Measurements from ENCODE around the gene ADCY9.

Gene ADCY9

DNA sequence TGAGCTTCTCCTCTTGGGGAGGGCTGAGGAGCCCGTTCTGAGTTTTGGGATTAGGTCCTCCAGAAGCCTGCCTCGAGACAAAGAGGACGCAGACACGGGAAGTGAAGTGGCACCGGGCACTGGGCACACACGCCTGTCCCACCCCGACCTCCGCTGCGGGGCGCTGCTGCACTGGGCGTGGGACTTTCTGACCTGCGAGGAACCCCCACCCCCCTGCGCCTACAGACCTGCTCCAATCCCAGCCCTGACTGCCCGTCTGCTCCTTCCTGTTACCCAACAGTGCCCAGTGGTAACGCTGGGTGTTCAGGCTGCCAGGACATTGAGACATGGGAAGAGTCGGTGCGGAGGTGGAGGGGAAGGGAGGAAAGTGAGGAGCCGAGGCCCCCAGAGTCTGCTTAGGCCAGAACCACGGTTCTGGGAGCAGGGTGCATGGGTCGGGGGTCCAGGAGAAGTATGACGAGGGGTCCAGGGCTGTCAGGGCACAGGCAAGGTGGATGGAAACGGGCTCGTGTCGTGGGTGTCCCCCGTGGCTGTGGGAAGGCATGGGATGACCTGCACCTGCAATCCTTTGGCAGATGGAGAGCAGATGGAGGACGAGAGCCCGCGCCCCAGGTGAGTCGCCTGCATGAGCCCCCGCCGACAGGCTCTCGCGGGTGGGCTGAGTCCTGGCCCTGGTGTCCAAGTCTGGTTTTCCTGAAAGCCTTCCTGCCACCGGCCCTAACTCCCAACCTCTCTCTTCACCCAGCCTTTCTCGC is 123.8 kb downstream of the ADCY9 start:
- TF ChIP-seq CTCF (IDR thresholded peaks at IDR 0.05; ENCODE audit: control insufficient read depth, extremely low read depth, insufficient read depth), result no peak
- no peak for DNase-seq (ENCODE audit: low read depth)
- H3K4me3 ChIP-seq (ENCODE audit: low read depth, low read length), result no peak overlapping the region

DNA sequence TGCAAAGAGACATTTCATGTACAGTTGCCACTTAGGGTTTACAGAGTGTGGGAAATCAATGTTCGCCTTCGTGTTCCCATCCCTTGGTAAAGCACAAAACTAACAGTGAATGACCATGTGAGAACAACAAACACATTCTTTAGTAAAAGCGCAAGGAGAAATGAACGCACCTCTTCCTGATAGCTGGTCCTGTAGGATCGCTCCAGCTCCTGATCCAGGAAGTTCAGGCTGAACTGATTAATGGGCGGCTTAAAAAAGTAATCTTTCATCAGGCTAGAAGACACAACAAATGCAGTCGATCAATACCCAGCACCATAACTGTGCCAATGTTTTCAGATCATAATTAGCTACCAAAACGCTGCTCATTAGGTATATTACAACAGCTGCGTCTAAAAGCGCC is 127.4 kb downstream of the ADCY9 start:
- no peak for DNase-seq (ENCODE audit: low read depth)
- H3K4me3 ChIP-seq (ENCODE audit: low read depth, low read length), result no peak overlapping the region
- TF ChIP-seq CTCF (IDR thresholded peaks at IDR 0.05; ENCODE audit: control insufficient read depth, extremely low read depth, insufficient read depth), result no peak

- no peak for DNase-seq (ENCODE audit: low read depth)
- no peak overlapping the region for H3K4me3 ChIP-seq (ENCODE audit: low read depth, low read length)
- TF ChIP-seq CTCF (IDR thresholded peaks at IDR 0.05; ENCODE audit: control insufficient read depth, extremely low read depth, insufficient read depth), result no peak
These were observed 128.2 kb downstream of the ADCY9 start for GRCh38 chr16:3988011-3988410.

- no peak for TF ChIP-seq CTCF (IDR thresholded peaks at IDR 0.05; ENCODE audit: control insufficient read depth, extremely low read depth, insufficient read depth)
- no peak for DNase-seq (ENCODE audit: low read depth)
- no peak overlapping the region for H3K4me3 ChIP-seq (ENCODE audit: low read depth, low read length)
These were observed 129.0 kb downstream of the ADCY9 start for GRCh38 chr16:3987231-3987630.

GRCh38 chr16:3986235-3986544 is 130.1 kb downstream of the ADCY9 start:
- no peak overlapping the region for H3K4me3 ChIP-seq (ENCODE audit: low read depth, low read length)
- TF ChIP-seq CTCF (IDR thresholded peaks at IDR 0.05; ENCODE audit: control insufficient read depth, extremely low read depth, insufficient read depth), result no peak
- no peak for DNase-seq (ENCODE audit: low read depth)

DNA sequence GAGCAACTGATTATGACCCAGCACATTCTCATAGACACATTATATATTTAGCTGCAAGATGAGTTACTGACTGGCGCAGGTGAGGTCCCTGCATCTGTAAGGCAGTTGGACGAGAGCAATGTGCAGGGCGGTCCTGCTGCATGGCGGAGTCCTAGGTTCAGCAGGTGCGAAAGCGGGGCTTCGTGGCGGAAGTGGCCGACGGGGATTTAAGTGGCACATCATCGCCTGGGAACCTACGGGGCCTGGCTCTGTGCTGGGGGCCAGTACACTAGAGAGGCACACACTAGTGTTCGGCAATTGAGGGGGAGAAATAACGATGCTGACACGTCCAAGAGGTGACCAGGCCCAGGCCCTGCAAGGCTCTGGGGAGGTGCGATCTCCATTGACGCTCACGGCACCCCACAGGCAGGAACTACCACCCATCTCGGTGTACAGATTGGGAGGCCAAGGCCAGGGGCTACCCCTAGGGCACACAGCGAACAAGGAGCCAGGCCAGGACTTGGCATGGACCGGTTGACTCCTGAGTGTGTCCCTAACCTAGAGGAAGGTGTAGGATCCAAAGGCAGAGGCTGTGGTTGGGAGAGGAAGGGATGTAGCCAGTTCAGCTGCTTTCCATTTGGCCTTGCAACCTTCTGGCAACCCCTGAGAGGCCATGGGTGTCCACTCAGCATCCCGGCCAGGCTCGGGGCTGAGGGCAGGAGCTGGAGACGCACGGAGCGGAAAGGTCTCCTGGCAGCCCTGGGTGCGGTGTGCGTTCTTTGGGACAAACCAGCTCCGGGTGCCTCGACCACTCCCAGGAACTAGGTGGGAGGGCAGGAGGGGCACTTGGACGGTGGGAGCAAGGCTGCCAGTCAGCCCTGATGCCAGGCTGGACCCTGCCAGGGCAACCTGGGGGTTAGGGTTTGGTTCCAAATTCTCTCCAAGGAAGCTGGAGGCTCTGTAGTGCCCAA is 131.9 kb downstream of the ADCY9 start:
- no peak overlapping the region for H3K4me3 ChIP-seq (ENCODE audit: low read depth, low read length)
- DNase-seq (ENCODE audit: low read depth), result no peak
- TF ChIP-seq CTCF (IDR thresholded peaks at IDR 0.05; ENCODE audit: control insufficient read depth, extremely low read depth, insufficient read depth), result no peak
